ENCODE measurements around the gene FLAD1. TPM values are rescaled to one million over a fixed set of nuclear protein-coding genes. Genes with fewer than 3 reads are reported as not detected.

The FLAD1 gene
- total and polyA plus RNA-seq, 2 experiments from 2014 or later: 74.5 to 75.0 TPM

DNA sequence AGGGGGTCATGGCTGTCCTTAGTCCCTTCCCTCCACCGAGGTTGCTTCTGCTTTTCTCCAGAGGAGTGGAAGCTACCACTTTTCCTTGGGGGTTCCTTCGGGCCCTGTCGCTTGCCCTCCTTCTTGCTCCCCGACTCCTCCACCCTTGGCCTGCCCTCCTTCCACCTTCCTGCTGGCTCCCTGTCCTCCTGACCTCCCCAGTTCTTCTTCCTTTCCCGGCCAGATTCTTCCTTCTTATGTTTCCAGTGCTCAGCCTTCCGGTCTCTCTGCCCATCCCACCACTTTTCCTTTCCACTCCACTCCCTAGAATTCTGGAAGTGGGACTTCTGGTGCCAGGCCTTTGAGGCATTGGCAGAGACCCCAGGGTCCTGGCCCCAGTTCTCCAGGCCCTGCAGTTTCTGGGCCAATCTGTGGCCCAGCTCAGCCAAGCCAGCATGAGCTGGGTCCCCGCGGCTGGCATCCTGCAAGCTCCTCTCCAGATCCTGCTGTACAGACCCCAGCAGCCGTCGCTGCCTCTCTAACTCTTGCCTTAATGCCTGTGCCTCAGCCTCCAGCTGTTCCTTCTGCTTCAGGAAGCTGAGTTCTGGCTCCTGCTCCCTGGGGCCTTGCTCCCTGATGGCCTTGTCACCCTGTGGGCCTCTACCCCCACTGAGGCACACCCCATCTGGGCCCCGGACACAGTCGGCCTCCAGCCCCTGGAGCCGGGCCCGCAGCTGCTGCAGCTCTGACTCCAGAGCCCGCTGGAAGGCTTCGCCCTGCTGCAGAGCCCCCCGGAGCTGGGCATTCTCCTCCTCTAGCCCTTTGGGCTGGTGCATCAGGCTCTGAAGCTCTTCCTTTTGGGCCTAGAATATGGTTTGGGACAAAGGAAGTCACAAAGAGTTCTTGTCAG is 36.9 kb upstream of the FLAD1 start:
- peaks cover 4% of the 10 kb centered on the region for H3K27me3 Mint-ChIP-seq (ENCODE audit: insufficient read depth, low read depth, poor library complexity)
- no peaks in the 10 kb centered on the region for H3K36me3 ChIP-seq (ENCODE audit: insufficient read depth)
- peaks cover 10% of the 10 kb centered on the region for H3K4me1 Mint-ChIP-seq
- ATAC-seq (no peak), DNase-seq (ENCODE audit: low spot score) (no peak)
- no peaks in the 10 kb centered on the region for H3K9me3 Mint-ChIP-seq
- H3K4me3 Mint-ChIP-seq: no peak overlapping the region; the same call in 2 of the 3 replicates
- H3K27ac Mint-ChIP-seq: no peak overlapping the region; the same call in 1 of the 2 replicates
- H3K4me2 ChIP-seq: no peak overlapping the region
- H4K20me1 ChIP-seq (replicated peaks; ENCODE audit: insufficient read depth): no peaks in the 10 kb centered on the region
- no peak overlapping the region for H3K27ac ChIP-seq (ENCODE audit: low read depth)
- H3K4me3 ChIP-seq: no peak overlapping the region
- H3K4me1 ChIP-seq (ENCODE audit: insufficient read depth): peaks cover 3% of the 10 kb centered on the region; the same call in 1 of the 2 replicates
- H3K27me3 ChIP-seq (ENCODE audit: insufficient read depth): no peaks in the 10 kb centered on the region
- no peaks in the 10 kb centered on the region for H3F3A ChIP-seq (replicated peaks; ENCODE audit: low read depth)
- no peaks in the 10 kb centered on the region for H3K9me2 ChIP-seq (ENCODE audit: insufficient read depth)
- H3K79me2 ChIP-seq (replicated peaks; ENCODE audit: insufficient read depth): no peaks in the 10 kb centered on the region
- TF ChIP-seq ZNF331 (CRISPR knock-in tag; IDR thresholded peaks at IDR 0.05; ENCODE audit: low read depth): no peak
- TF ChIP-seq, protein P1, sequence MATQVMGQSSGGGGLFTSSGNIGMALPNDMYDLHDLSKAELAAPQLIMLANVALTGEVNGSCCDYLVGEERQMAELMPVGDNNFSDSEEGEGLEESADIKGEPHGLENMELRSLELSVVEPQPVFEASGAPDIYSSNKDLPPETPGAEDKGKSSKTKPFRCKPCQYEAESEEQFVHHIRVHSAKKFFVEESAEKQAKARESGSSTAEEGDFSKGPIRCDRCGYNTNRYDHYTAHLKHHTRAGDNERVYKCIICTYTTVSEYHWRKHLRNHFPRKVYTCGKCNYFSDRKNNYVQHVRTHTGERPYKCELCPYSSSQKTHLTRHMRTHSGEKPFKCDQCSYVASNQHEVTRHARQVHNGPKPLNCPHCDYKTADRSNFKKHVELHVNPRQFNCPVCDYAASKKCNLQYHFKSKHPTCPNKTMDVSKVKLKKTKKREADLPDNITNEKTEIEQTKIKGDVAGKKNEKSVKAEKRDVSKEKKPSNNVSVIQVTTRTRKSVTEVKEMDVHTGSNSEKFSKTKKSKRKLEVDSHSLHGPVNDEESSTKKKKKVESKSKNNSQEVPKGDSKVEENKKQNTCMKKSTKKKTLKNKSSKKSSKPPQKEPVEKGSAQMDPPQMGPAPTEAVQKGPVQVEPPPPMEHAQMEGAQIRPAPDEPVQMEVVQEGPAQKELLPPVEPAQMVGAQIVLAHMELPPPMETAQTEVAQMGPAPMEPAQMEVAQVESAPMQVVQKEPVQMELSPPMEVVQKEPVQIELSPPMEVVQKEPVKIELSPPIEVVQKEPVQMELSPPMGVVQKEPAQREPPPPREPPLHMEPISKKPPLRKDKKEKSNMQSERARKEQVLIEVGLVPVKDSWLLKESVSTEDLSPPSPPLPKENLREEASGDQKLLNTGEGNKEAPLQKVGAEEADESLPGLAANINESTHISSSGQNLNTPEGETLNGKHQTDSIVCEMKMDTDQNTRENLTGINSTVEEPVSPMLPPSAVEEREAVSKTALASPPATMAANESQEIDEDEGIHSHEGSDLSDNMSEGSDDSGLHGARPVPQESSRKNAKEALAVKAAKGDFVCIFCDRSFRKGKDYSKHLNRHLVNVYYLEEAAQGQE (IDR thresholded peaks at IDR 0.05; ENCODE audit: unreplicated experiment): no peak
- TF ChIP-seq NANOG (IDR thresholded peaks at IDR 0.05; ENCODE audit: borderline replicate concordance): no peak
- TF ChIP-seq, protein P2, sequence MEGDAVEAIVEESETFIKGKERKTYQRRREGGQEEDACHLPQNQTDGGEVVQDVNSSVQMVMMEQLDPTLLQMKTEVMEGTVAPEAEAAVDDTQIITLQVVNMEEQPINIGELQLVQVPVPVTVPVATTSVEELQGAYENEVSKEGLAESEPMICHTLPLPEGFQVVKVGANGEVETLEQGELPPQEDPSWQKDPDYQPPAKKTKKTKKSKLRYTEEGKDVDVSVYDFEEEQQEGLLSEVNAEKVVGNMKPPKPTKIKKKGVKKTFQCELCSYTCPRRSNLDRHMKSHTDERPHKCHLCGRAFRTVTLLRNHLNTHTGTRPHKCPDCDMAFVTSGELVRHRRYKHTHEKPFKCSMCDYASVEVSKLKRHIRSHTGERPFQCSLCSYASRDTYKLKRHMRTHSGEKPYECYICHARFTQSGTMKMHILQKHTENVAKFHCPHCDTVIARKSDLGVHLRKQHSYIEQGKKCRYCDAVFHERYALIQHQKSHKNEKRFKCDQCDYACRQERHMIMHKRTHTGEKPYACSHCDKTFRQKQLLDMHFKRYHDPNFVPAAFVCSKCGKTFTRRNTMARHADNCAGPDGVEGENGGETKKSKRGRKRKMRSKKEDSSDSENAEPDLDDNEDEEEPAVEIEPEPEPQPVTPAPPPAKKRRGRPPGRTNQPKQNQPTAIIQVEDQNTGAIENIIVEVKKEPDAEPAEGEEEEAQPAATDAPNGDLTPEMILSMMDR (conservative IDR thresholded peaks at IDR 0.05; ENCODE audit: low read depth in 2 of 2): no peak
- TF ChIP-seq CREB1 (CRISPR knock-in tag; IDR thresholded peaks at IDR 0.05; ENCODE audit: low read depth): no peak
- TF ChIP-seq, protein P3, sequence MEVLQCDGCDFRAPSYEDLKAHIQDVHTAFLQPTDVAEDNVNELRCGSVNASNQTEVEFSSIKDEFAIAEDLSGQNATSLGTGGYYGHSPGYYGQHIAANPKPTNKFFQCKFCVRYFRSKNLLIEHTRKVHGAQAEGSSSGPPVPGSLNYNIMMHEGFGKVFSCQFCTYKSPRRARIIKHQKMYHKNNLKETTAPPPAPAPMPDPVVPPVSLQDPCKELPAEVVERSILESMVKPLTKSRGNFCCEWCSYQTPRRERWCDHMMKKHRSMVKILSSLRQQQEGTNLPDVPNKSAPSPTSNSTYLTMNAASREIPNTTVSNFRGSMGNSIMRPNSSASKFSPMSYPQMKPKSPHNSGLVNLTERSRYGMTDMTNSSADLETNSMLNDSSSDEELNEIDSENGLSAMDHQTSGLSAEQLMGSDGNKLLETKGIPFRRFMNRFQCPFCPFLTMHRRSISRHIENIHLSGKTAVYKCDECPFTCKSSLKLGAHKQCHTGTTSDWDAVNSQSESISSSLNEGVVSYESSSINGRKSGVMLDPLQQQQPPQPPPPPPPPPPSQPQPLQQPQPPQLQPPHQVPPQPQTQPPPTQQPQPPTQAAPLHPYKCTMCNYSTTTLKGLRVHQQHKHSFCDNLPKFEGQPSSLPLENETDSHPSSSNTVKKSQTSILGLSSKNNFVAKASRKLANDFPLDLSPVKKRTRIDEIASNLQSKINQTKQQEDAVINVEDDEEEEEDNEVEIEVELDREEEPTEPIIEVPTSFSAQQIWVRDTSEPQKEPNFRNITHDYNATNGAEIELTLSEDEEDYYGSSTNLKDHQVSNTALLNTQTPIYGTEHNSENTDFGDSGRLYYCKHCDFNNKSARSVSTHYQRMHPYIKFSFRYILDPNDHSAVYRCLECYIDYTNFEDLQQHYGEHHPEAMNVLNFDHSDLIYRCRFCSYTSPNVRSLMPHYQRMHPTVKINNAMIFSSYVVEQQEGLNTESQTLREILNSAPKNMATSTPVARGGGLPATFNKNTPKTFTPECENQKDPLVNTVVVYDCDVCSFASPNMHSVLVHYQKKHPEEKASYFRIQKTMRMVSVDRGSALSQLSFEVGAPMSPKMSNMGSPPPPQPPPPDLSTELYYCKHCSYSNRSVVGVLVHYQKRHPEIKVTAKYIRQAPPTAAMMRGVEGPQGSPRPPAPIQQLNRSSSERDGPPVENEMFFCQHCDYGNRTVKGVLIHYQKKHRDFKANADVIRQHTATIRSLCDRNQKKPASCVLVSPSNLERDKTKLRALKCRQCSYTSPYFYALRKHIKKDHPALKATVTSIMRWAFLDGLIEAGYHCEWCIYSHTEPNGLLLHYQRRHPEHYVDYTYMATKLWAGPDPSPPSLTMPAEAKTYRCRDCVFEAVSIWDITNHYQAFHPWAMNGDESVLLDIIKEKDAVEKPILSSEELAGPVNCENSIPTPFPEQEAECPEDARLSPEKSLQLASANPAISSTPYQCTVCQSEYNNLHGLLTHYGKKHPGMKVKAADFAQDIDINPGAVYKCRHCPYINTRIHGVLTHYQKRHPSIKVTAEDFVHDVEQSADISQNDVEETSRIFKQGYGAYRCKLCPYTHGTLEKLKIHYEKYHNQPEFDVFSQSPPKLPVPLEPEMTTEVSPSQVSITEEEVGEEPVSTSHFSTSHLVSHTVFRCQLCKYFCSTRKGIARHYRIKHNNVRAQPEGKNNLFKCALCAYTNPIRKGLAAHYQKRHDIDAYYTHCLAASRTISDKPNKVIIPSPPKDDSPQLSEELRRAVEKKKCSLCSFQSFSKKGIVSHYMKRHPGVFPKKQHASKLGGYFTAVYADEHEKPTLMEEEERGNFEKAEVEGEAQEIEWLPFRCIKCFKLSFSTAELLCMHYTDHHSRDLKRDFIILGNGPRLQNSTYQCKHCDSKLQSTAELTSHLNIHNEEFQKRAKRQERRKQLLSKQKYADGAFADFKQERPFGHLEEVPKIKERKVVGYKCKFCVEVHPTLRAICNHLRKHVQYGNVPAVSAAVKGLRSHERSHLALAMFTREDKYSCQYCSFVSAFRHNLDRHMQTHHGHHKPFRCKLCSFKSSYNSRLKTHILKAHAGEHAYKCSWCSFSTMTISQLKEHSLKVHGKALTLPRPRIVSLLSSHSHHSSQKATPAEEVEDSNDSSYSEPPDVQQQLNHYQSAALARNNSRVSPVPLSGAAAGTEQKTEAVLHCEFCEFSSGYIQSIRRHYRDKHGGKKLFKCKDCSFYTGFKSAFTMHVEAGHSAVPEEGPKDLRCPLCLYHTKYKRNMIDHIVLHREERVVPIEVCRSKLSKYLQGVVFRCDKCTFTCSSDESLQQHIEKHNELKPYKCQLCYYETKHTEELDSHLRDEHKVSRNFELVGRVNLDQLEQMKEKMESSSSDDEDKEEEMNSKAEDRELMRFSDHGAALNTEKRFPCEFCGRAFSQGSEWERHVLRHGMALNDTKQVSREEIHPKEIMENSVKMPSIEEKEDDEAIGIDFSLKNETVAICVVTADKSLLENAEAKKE (CRISPR knock-in tag; IDR thresholded peaks at IDR 0.05): no peak
- no peak for TF ChIP-seq POLR2AphosphoS5 (IDR thresholded peaks at IDR 0.05; ENCODE audit: low read depth)
- TF ChIP-seq, protein P4, sequence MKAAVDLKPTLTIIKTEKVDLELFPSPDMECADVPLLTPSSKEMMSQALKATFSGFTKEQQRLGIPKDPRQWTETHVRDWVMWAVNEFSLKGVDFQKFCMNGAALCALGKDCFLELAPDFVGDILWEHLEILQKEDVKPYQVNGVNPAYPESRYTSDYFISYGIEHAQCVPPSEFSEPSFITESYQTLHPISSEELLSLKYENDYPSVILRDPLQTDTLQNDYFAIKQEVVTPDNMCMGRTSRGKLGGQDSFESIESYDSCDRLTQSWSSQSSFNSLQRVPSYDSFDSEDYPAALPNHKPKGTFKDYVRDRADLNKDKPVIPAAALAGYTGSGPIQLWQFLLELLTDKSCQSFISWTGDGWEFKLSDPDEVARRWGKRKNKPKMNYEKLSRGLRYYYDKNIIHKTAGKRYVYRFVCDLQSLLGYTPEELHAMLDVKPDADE (IDR thresholded peaks at IDR 0.05): no peak
- no peak for TF ChIP-seq JUNB (IDR thresholded peaks at IDR 0.05; ENCODE audit: unreplicated experiment)
- H3K36me3 Mint-ChIP-seq (ENCODE audit: low read depth): no peaks in the 10 kb centered on the region; the same call in 2 of the 3 replicates
- no peak overlapping the region for H2AFZ ChIP-seq

Data from GM23338 (cell line).